Ovary (tissue), 9 donors: ENCODE measurements around the gene CYLD. TPM values are rescaled to one million over a fixed set of nuclear protein-coding genes. Genes with fewer than 3 reads are reported as not detected.

Source experiments
- DNase-seq, 5 donors: peaks; one replicate each; pipeline ENCODE4 v3.0.0-alpha.2; 2019 to 2020
- H3K27ac ChIP-seq, 2 donors: fragments of 200-600 bp; one replicate each; pipeline versions ENCODE4 v1.5.1 to v1.8.0; 2019 to 2022
- H3K27me3 ChIP-seq: fragments of 200-600 bp; one replicate; pipeline ENCODE4 v1.8.0; 2022
- H3K36me3 ChIP-seq: fragments of 200-600 bp; sonication (generic); one replicate; pipeline ENCODE4 v1.5.1; 2019
- H3K4me1 ChIP-seq: one replicate; pipeline ENCODE4 v1.8.1; 2013; ENCODE audit warnings: mild to moderate bottlenecking, moderate library complexity; ENCODE audit not compliant: insufficient read depth
- H3K4me3 ChIP-seq: fragments of 200-600 bp; sonication (generic); one replicate; pipeline ENCODE4 v1.5.1; 2017
- H3K9me3 ChIP-seq, 2 donors: fragments of 200-600 bp in 1 of 2; sonication (generic) in 1 of 2; one replicate each; pipeline versions ENCODE4 v1.5.1 to v1.8.1; 2013 to 2019; ENCODE audit warnings: mild to moderate bottlenecking in 1 of 2, moderate library complexity in 1 of 2
- CTCF ChIP-seq, 3 donors: fragments of 450-650 bp in 2 of 3; fragments of 200-600 bp in 1 of 3; IDR thresholded peaks; one replicate each; pipeline versions ENCODE4 v1.5.1 to v1.8.0; 2016 to 2022; ENCODE audit warnings: antibody characterized with exemption in 3 of 3, mild to moderate bottlenecking in 1 of 3
- EP300 ChIP-seq: sonication (generic); formaldehyde crosslinking; IDR thresholded peaks from one replicate; pipeline ENCODE4 v1.6.1; 2017; ENCODE audit warnings: antibody characterized with exemption
- POLR2A ChIP-seq: fragments of 450-650 bp; IDR thresholded peaks from one replicate; pipeline ENCODE4 v1.6.1; 2017; ENCODE audit warnings: antibody characterized with exemption, mild to moderate bottlenecking, moderate library complexity
- WGBS, 3 donors: extraction: QIAGEN DNeasy Blood & Tissue Kit in 1 of 3; methylation state at CpG; one replicate each; pipeline versions ENCODE4 v1.1.5 to v1.1.7; 2013 to 2017; 5-methylcytosine and 5-hydroxymethylcytosine counted together
- intact Hi-C, 4 donors: fragments of 100-400 bp; cut with DNase I; formaldehyde crosslinking; loops; one replicate each; pipeline versions ENCODE4 v1.11.0 to v1.15.1; 2022 to 2023
- polyA plus RNA-seq, 2 donors: library from polyadenylated mRNA; stranded (reverse); fragments of 200-250 nt in 1 of 2; fragments of 350-450 nt in 1 of 2; fragmentation: Illumina TruSeq in 1 of 2; extraction: RNeasy Lipid Tissue Mini Kit (QIAGEN cat#74804) in 1 of 2; gene quantifications; one replicate each; pipeline ENCODE4 v1.2.3, GENCODE V29; 2013 to 2014
- total RNA-seq, 7 donors: library from RNA; depleted of rRNA in 2 of 7; stranded (reverse); fragments of >200 nt in 2 of 7; fragmentation: NEBNext Ultra II Directional in 3 of 7; extraction: Animal tissue kit (Norgen Biotek cat#: 25700) in 3 of 7; gene quantifications; one replicate each; pipeline versions ENCODE4 v1.1.0 to v1.2.4, GENCODE V29; 2016 to 2023
- donor health status: DM: no; HTN: no; CAD: no; lungs with moderate emphysema.
- donor health status: DM: no; HTN: no; CAD: no.
- donor health status: Bipolar disorder and iron deficiency.
- donor health status: DM: yes; HTN: yes; CAD: no.
- donor health status: DM: no; HTN: no; CAD: no.
- donor health status: DM: yes; HTN: yes; CAD: no.

CYLD gene
- total and polyA plus RNA-seq, 9 donors, result 11.2 to 57.6 (median 38.6) TPM

- no peak overlapping the region for H3K4me3 ChIP-seq
- WGBS, 3 donors, result 81 to 93% (median 91%) methylated on average over 5 of the region's 5 CpGs
- no peaks in the 10 kb centered on the region for H3K36me3 ChIP-seq
- intact Hi-C loops, result no loop called here
- TF ChIP-seq POLR2A (no peak), EP300 (no peak), CTCF (IDR thresholded peaks at IDR 0.05) (no peak)
- no peak for DNase-seq
- H3K27ac ChIP-seq, result no peak overlapping the region
- H3K9me3 ChIP-seq, result no peaks in the 10 kb centered on the region
- H3K4me1 ChIP-seq, result peaks cover 1% of the 10 kb centered on the region
- no peaks in the 10 kb centered on the region for H3K27me3 ChIP-seq
Observed at GRCh38 chr16:50709980-50710379, 31.9 kb upstream of the CYLD start.

- intact Hi-C loops, result no loop called here
- no peak overlapping the region for H3K4me3 ChIP-seq
- WGBS, 3 donors, result 94 to 97% (median 94%) methylated on average over 21 of the region's 21 CpGs
- H3K4me1 ChIP-seq, result peaks cover 2% of the 10 kb centered on the region
- H3K36me3 ChIP-seq, result no peaks in the 10 kb centered on the region
- DNase-seq, result no peak
- H3K27ac ChIP-seq, result no peak overlapping the region
- TF ChIP-seq POLR2A, result no peak
- no peak for TF ChIP-seq EP300
- TF ChIP-seq CTCF (IDR thresholded peaks at IDR 0.05), result no peak
- no peaks in the 10 kb centered on the region for H3K9me3 ChIP-seq
- no peaks in the 10 kb centered on the region for H3K27me3 ChIP-seq
Observed at GRCh38 chr16:50711040-50711439, 30.8 kb upstream of the CYLD start.

GRCh38 chr16:50711862-50712559 is 29.9 kb upstream of the CYLD start:
- no peaks in the 10 kb centered on the region for H3K36me3 ChIP-seq
- no peaks in the 10 kb centered on the region for H3K27me3 ChIP-seq
- WGBS, 3 donors, result 76 to 91% (median 78%) methylated on average over 21 to 25 of the region's 25 CpGs
- no peaks in the 10 kb centered on the region for H3K9me3 ChIP-seq
- no peak overlapping the region for H3K27ac ChIP-seq
- no peak overlapping the region for H3K4me3 ChIP-seq
- DNase-seq, result no peak
- TF ChIP-seq CTCF (IDR thresholded peaks at IDR 0.05), result no peak
- no peak for TF ChIP-seq POLR2A
- peaks cover 2% of the 10 kb centered on the region for H3K4me1 ChIP-seq
- intact Hi-C loops, result no loop called here

- no peaks in the 10 kb centered on the region for H3K27me3 ChIP-seq
- no peaks in the 10 kb centered on the region for H3K9me3 ChIP-seq
- intact Hi-C loops, result no loop called here
- H3K4me3 ChIP-seq, result no peak overlapping the region
- TF ChIP-seq POLR2A, result no peak
- no peak for TF ChIP-seq EP300
- no peak for TF ChIP-seq CTCF (IDR thresholded peaks at IDR 0.05)
- no peak for DNase-seq
- 64 to 86% (median 70%) methylated on average over 3 of the region's 3 CpGs for WGBS, 3 donors
- no peaks in the 10 kb centered on the region for H3K36me3 ChIP-seq
- peaks cover 2% of the 10 kb centered on the region for H3K4me1 ChIP-seq
- H3K27ac ChIP-seq, result no peak overlapping the region
Observed at GRCh38 chr16:50712560-50712898, 29.4 kb upstream of the CYLD start.
